ENCODE data around the gene DNER.

The DNER gene

GRCh38 chr2:229419158-229419557 lies 295.2 kb downstream of the DNER start:
- H3K36me3 ChIP-seq (ENCODE audit: insufficient read depth, low read length): no peaks in the 10 kb centered on the region
- no peak overlapping the region for H2AFZ ChIP-seq (ENCODE audit: low read length)
- no peak overlapping the region for H3K4me2 ChIP-seq (ENCODE audit: low read depth, low read length, poor library complexity, severe bottlenecking)
- H3K9me2 ChIP-seq (replicated peaks; ENCODE audit: low read depth, low read length): no peaks in the 10 kb centered on the region
- no peaks in the 10 kb centered on the region for H4K20me1 ChIP-seq (ENCODE audit: insufficient read depth, low read length, poor library complexity, severe bottlenecking)
- TF ChIP-seq, protein P1, sequence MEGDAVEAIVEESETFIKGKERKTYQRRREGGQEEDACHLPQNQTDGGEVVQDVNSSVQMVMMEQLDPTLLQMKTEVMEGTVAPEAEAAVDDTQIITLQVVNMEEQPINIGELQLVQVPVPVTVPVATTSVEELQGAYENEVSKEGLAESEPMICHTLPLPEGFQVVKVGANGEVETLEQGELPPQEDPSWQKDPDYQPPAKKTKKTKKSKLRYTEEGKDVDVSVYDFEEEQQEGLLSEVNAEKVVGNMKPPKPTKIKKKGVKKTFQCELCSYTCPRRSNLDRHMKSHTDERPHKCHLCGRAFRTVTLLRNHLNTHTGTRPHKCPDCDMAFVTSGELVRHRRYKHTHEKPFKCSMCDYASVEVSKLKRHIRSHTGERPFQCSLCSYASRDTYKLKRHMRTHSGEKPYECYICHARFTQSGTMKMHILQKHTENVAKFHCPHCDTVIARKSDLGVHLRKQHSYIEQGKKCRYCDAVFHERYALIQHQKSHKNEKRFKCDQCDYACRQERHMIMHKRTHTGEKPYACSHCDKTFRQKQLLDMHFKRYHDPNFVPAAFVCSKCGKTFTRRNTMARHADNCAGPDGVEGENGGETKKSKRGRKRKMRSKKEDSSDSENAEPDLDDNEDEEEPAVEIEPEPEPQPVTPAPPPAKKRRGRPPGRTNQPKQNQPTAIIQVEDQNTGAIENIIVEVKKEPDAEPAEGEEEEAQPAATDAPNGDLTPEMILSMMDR (conservative IDR thresholded peaks at IDR 0.05; ENCODE audit: low read length): no peak
- no peak for TF ChIP-seq EZH2phosphoT487 (IDR thresholded peaks at IDR 0.05; ENCODE audit: borderline replicate concordance)
- H3K27me3 ChIP-seq (ENCODE audit: insufficient read depth, low read length, poor library complexity, severe bottlenecking): no peaks in the 10 kb centered on the region
- no peaks in the 10 kb centered on the region for H3F3A ChIP-seq (ENCODE audit: low read depth)
- H3K9ac ChIP-seq (ENCODE audit: low read depth, low read length, poor library complexity, severe bottlenecking): no peak overlapping the region
- no peaks in the 10 kb centered on the region for H3K9me3 ChIP-seq (ENCODE audit: insufficient read depth, low read depth, low read length)
- no peaks in the 10 kb centered on the region for H3K4me1 ChIP-seq (ENCODE audit: insufficient read depth, low read length, poor library complexity, severe bottlenecking)
- no peak overlapping the region for H3K4me3 ChIP-seq (ENCODE audit: low read length, poor library complexity, severe bottlenecking)
- H3K79me2 ChIP-seq (ENCODE audit: insufficient read depth, low read length): no peaks in the 10 kb centered on the region

DNA sequence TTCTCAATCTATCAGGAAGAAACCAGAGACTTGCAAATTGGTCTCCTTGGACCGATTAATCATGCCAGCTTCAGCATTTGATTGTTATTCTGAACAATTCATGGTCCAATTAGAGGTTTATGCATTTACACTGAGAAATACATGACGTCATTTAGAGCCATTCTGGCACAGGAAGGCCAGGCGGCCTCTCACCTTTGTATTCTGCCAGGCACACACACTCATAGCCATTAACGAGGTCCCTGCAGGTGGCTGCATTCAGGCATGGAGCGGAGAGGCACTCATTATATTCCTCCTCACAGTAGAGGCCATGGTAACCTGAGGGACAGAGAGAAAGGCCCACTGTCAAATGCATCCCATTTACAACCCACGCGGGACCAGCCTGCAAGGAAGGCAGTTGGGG lies 296.4 kb downstream of the DNER start:
- H3K36me3 ChIP-seq (ENCODE audit: insufficient read depth, low read length): no peaks in the 10 kb centered on the region
- no peaks in the 10 kb centered on the region for H3K4me1 ChIP-seq (ENCODE audit: insufficient read depth, low read length, poor library complexity, severe bottlenecking)
- H4K20me1 ChIP-seq (ENCODE audit: insufficient read depth, low read length, poor library complexity, severe bottlenecking): no peaks in the 10 kb centered on the region
- H3K9me3 ChIP-seq (ENCODE audit: insufficient read depth, low read depth, low read length): no peaks in the 10 kb centered on the region
- H3K4me3 ChIP-seq (ENCODE audit: low read length, poor library complexity, severe bottlenecking): no peak overlapping the region
- no peak overlapping the region for H2AFZ ChIP-seq (ENCODE audit: low read length)
- no peaks in the 10 kb centered on the region for H3K79me2 ChIP-seq (ENCODE audit: insufficient read depth, low read length)
- no peaks in the 10 kb centered on the region for H3K27me3 ChIP-seq (ENCODE audit: insufficient read depth, low read length, poor library complexity, severe bottlenecking)
- H3K9ac ChIP-seq (ENCODE audit: low read depth, low read length, poor library complexity, severe bottlenecking): no peak overlapping the region
- H3K4me2 ChIP-seq (ENCODE audit: low read depth, low read length, poor library complexity, severe bottlenecking): no peak overlapping the region
- TF ChIP-seq EZH2phosphoT487 (IDR thresholded peaks at IDR 0.05; ENCODE audit: borderline replicate concordance): no peak
- TF ChIP-seq, protein P1 (conservative IDR thresholded peaks at IDR 0.05; ENCODE audit: low read length): no peak
- no peaks in the 10 kb centered on the region for H3K9me2 ChIP-seq (replicated peaks; ENCODE audit: low read depth, low read length)
- no peaks in the 10 kb centered on the region for H3F3A ChIP-seq (ENCODE audit: low read depth)

- Histone ChIP-seq H3K79me2 (ENCODE audit: insufficient read depth, low read length) (no peaks in the 10 kb centered on the region), H3K4me3 (ENCODE audit: low read length, poor library complexity, severe bottlenecking) (no peak overlapping the region), H3K4me2 (ENCODE audit: low read depth, low read length, poor library complexity, severe bottlenecking) (no peak overlapping the region), H3K36me3 (ENCODE audit: insufficient read depth, low read length) (no peaks in the 10 kb centered on the region), H2AFZ (ENCODE audit: low read length) (no peak overlapping the region), H4K20me1 (ENCODE audit: insufficient read depth, low read length, poor library complexity, severe bottlenecking) (no peaks in the 10 kb centered on the region), H3K9me3 (ENCODE audit: insufficient read depth, low read depth, low read length) (no peaks in the 10 kb centered on the region), H3F3A (ENCODE audit: low read depth) (no peaks in the 10 kb centered on the region), H3K9me2 (replicated peaks; ENCODE audit: low read depth, low read length) (no peaks in the 10 kb centered on the region), H3K4me1 (ENCODE audit: insufficient read depth, low read length, poor library complexity, severe bottlenecking) (no peaks in the 10 kb centered on the region), H3K9ac (ENCODE audit: low read depth, low read length, poor library complexity, severe bottlenecking) (no peak overlapping the region), H3K27me3 (ENCODE audit: insufficient read depth, low read length, poor library complexity, severe bottlenecking) (no peaks in the 10 kb centered on the region)
- TF ChIP-seq EZH2phosphoT487 (IDR thresholded peaks at IDR 0.05; ENCODE audit: borderline replicate concordance): no peak
- TF ChIP-seq, protein P1 (conservative IDR thresholded peaks at IDR 0.05; ENCODE audit: low read length): no peak
Observed at GRCh38 chr2:229417176-229417575, 297.2 kb downstream of the DNER start.

All from Loucy (cell line).